Fibroblast of lung (primary cell): ENCODE data around the gene SH3YL1.

Experiments
- EZH2 ChIP-seq: IDR thresholded peaks from 2 replicates; pipeline ENCODE4 v1.5.1; 2012; ENCODE audit warnings: low read length, control low read depth, mild to moderate bottlenecking; ENCODE audit errors: missing control alignments
- TF ChIP-seq, protein P1 (sequence below), 2 donors: IDR thresholded peaks in 1 of 2; conservative IDR thresholded peaks in 1 of 2; 1 replicate in 1 of 2; 2 replicates in 1 of 2; pipeline ENCODE4 v1.5.1; 2011 to 2012; ENCODE audit warnings: low read length in 2 of 2, control low read depth in 1 of 2, inconsistent platforms in 1 of 2, low read depth in 1 of 2, mild to moderate bottlenecking in 1 of 2

DNA sequence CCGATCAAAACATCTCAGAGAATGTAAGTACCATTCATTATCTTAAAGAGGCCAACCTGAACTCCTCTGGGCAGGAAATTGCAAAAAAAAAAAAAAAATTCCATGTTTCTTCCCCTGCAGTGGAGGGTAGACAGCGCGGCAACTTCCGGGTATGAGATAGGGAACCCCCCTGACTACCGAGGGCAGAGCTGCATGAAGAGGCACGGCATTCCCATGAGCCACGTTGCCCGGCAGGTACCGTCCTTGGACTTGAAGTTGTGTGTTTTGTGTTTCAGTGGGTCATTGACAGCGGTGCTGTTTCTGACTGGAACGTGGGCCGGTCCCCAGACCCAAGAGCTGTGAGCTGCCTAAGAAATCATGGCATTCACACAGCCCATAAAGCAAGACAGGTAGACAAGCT lies 8.1 kb upstream of the SH3YL1 start:
- TF ChIP-seq, protein P1, sequence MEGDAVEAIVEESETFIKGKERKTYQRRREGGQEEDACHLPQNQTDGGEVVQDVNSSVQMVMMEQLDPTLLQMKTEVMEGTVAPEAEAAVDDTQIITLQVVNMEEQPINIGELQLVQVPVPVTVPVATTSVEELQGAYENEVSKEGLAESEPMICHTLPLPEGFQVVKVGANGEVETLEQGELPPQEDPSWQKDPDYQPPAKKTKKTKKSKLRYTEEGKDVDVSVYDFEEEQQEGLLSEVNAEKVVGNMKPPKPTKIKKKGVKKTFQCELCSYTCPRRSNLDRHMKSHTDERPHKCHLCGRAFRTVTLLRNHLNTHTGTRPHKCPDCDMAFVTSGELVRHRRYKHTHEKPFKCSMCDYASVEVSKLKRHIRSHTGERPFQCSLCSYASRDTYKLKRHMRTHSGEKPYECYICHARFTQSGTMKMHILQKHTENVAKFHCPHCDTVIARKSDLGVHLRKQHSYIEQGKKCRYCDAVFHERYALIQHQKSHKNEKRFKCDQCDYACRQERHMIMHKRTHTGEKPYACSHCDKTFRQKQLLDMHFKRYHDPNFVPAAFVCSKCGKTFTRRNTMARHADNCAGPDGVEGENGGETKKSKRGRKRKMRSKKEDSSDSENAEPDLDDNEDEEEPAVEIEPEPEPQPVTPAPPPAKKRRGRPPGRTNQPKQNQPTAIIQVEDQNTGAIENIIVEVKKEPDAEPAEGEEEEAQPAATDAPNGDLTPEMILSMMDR (conservative IDR thresholded peaks at IDR 0.05 in 1 of 2, IDR thresholded peaks at IDR 0.05 in 1 of 2; ENCODE audit: low read depth in 1 of 2, low read length in 2 of 2): no peak
- TF ChIP-seq EZH2: no peak
